GM19397 (cell line): Measurements from ENCODE around the gene TMEM51.

Experiments
- ATAC-seq: cut with Tn5 transposase; IDR thresholded peaks from one replicate; pipeline ENCODE4 v1.9.1; 2021; ENCODE audit warnings: mild to moderate bottlenecking, moderate library complexity; ENCODE audit not compliant: unreplicated experiment

TMEM51 gene

DNA sequence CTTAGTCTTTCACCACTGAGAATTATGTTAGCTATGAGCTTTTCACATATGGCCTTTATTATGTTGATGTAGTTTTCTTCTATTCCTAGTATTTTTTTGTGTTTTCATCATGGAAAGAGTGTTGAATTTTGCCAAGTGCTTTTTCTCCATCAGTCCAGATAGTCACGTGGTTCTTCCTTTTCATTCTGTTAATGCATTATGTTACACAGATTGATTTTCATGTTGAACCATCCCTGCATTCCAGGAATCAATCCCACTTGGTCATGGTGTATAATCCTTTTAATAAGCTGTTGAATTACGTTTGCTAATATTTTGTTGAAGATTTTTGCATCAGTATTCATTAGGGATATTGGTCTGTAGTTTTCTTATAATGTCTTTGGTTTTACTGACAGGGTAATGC lies 111.2 kb downstream of the TMEM51 start:
- no peak for ATAC-seq
